Measurements from ENCODE around the gene PHF14. TPM values are rescaled to one million over a fixed set of nuclear protein-coding genes. Genes with fewer than 3 reads are reported as not detected.

PHF14 gene
- total RNA-seq, 1 donor, result 35.6 TPM

- TF ChIP-seq CTCF (IDR thresholded peaks at IDR 0.05; ENCODE audit: insufficient read depth, low read length), result no peak
- no peak for DNase-seq (ENCODE audit: low read depth)
- H3K4me3 ChIP-seq (ENCODE audit: low read depth, low read length), result no peak overlapping the region
Measured at GRCh38 chr7:11079907-11080306, 106.2 kb downstream of the PHF14 start.

- DNase-seq (ENCODE audit: low read depth), result no peak
- H3K4me3 ChIP-seq (ENCODE audit: low read depth, low read length), result no peak overlapping the region
- no peak for TF ChIP-seq CTCF (IDR thresholded peaks at IDR 0.05; ENCODE audit: insufficient read depth, low read length)
Measured at GRCh38 chr7:11082121-11082520, 108.4 kb downstream of the PHF14 start.

GRCh38 chr7:11082552-11083213 lies 109.0 kb downstream of the PHF14 start:
- H3K4me3 ChIP-seq (ENCODE audit: low read depth, low read length), result no peak overlapping the region
- TF ChIP-seq CTCF (IDR thresholded peaks at IDR 0.05; ENCODE audit: insufficient read depth, low read length), result no peak
- DNase-seq (ENCODE audit: low read depth), result peak; percentile 5

- TF ChIP-seq CTCF (IDR thresholded peaks at IDR 0.05; ENCODE audit: insufficient read depth, low read length), result no peak
- DNase-seq (ENCODE audit: low read depth), result no peak
- H3K4me3 ChIP-seq (ENCODE audit: low read depth, low read length), result no peak overlapping the region
Measured at GRCh38 chr7:11083214-11083568, 109.5 kb downstream of the PHF14 start.

- no peak for TF ChIP-seq CTCF (IDR thresholded peaks at IDR 0.05; ENCODE audit: insufficient read depth, low read length)
- no peak for DNase-seq (ENCODE audit: low read depth)
- no peak overlapping the region for H3K4me3 ChIP-seq (ENCODE audit: low read depth, low read length)
Measured at GRCh38 chr7:11104578-11104977, 130.9 kb downstream of the PHF14 start.

- DNase-seq (ENCODE audit: low read depth), result no peak
- no peak overlapping the region for H3K4me3 ChIP-seq (ENCODE audit: low read depth, low read length)
- no peak for TF ChIP-seq CTCF (IDR thresholded peaks at IDR 0.05; ENCODE audit: insufficient read depth, low read length)
Measured at GRCh38 chr7:11109659-11110058, 136.0 kb downstream of the PHF14 start.

- no peak for TF ChIP-seq CTCF (IDR thresholded peaks at IDR 0.05; ENCODE audit: insufficient read depth, low read length)
- H3K4me3 ChIP-seq (ENCODE audit: low read depth, low read length), result no peak overlapping the region
- DNase-seq (ENCODE audit: low read depth), result no peak
Measured at GRCh38 chr7:11120068-11120664, 146.5 kb downstream of the PHF14 start.
